NCI-H510A treated with DMSO at 0.1 percent for 48 hours (cell line): ENCODE data around the gene NPIPB8.
"Not testable (repeated sequence)": the region's sequence is repeated elsewhere in the genome, so short reads cannot be mapped to it uniquely, and the experiment has no call there.

Experiments
- DNase-seq: peaks from one replicate; lab custom pipeline; 2025; lab: John Stamatoyannopoulos, UW

The NPIPB8 gene

GRCh38 chr16:28636093-28636823, 1.6 kb upstream of the NPIPB8 start:
- DNase-seq, result not testable (repeated sequence)

DNA sequence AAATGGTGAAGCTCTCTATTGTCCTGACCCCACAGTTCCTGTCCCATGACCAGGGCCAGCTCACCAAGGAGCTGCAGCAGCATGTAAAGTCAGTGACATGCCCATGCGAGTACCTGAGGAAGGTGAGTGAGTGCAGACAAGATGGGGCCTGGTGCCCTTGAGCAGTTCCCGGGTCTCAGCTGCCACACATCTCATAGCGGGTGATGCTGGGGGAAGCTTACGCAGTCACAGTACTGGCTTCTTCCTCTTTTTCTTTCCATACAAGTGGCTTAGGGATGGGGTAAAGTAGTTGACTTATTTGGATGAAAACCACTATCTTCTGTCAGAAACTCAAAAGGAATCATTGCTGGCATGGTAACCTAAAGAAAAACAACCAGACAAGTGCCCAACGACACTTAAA, 494 bp downstream of the NPIPB8 start:
- not testable (repeated sequence) for DNase-seq

- DNase-seq, result not testable (repeated sequence)
These were observed 2.1 kb downstream of the NPIPB8 start for GRCh38 chr16:28639959-28640358.

DNA sequence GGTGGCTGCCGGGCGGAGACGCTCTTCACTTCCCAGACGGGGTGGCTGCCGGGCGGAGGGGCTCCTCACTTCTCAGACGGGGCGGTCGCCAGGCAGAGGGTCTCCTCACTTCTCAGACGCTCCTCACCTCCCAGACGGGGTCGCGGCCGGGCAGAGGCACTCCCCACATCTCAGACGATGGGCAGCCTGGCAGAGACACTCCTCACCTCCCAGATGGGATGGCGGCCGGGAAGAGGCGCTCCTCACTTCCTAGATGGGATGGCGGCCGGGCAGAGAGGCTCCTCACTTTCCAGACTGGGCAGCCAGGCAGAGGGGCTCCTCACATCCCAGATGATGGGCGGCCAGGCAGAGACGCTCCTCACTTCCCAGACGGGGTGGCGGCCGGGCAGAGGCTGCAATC, 28.4 kb downstream of the NPIPB8 start:
- not testable (repeated sequence) for DNase-seq

GRCh38 chr16:28667480-28667879, 29.6 kb downstream of the NPIPB8 start:
- DNase-seq, result not testable (repeated sequence)

GRCh38 chr16:28668199-28668598, 30.3 kb downstream of the NPIPB8 start:
- DNase-seq, result not testable (repeated sequence)

DNA sequence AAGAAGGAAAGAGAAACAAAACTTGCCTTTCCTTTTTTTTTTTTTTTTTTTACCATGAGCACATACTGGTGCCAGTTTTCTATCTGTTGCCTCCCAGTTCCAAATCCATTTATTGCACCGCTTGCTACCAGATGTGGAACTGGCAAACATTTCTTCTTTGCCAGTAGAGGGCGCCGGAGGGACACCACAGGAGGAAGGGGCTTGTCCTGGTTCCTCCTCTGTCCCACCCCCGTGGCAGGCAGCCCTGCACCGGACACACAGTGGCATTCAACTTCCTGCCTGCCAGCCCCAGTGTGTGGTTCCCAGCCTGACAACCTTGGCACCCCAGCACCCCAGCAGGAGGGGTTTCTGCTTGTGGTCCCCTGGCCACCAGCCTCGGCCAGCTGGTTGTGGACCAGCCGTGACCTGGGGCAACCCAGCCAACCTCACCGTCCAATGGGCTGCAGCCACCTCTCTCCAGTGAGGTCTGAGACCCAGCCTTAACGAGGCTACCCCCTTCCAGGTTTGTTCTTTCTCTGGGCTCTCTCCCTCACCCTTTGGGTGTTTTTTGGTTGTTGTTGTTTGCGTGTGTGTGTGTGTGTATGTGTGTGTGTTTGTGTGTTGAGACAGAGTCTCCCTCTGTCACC, 50.6 kb downstream of the NPIPB8 start:
- DNase-seq, result not testable (repeated sequence)

GRCh38 chr16:28689425-28689824, 51.6 kb downstream of the NPIPB8 start:
- not testable (repeated sequence) for DNase-seq

GRCh38 chr16:28691722-28692121, 53.9 kb downstream of the NPIPB8 start:
- not testable (repeated sequence) for DNase-seq

DNA sequence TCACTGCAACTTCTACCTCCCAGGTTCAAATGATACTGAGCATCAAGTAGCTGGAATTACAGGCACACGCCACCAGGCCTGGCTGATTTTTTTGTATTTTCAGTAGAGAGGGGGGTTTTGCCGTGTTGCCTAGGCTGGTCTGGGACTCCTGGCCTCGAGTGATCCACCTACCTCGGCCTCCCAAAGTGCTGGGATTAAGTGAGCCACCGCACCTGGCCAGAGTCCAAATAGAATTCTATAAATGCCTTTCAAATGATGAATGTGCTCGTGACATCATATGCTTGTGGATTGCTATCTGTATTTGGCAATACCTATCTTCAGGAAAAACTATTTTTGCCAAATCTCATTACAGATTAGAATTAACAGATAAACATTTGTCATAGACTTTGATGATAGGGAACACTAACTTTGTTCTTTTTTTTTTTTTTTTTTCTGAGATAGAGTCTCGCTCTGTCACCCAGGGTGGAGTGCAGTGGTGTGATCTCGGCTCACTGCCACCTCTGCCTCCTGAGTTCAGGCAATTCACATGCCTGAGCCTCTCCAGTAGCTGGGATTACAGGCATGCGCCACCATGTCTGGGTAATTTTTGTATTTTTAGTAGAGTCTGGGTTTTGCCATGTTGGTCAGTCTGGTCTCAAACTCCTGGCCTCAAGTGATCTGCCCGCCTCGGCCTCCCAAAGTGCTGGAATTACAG, 55.5 kb downstream of the NPIPB8 start:
- not testable (repeated sequence) for DNase-seq

DNA sequence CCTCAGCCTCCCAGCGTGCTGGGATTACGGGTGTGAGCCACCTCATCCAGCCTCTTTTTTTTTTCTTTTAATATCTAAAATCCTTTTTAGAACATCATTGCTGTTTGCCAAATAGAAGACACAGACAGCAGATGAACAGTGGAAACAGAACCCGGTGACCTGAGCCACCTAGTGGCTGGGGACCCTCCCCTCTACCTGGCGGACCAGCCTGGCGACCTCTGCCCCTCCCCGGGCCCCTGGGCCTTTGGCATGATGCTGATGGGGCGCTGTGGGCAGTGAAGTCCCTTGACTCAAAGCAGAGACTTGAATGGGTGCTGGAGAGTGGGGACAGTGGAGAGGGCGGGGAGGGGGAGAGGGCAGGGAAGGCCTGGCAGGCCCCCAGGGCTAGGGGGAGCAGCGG, 61.9 kb downstream of the NPIPB8 start:
- not testable (repeated sequence) for DNase-seq

DNA sequence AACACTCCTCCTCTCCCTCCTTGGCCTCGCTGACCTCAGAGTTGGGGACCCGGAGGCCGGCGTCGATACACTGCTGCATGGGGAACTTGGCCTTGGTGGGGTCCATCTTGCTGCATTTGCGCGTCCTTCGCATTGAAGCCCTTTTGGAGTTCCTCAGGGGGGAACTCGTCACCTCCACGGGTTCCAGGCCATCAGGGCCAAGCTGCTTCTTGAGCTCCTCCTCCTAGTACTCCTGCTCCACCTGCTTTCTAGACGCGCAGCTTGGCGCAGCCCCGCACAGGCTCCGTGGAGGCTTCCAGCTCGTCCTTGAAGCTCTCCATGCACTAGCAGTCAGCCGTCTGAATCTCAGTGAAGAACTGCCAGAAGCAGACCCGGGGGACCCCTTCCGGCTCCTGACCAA, 62.5 kb downstream of the NPIPB8 start:
- not testable (repeated sequence) for DNase-seq

GRCh38 chr16:28701384-28701783, 63.5 kb downstream of the NPIPB8 start:
- not testable (repeated sequence) for DNase-seq

- not testable (repeated sequence) for DNase-seq
These were observed 66.4 kb downstream of the NPIPB8 start for GRCh38 chr16:28704246-28704645.
